K562 (cell line): ENCODE results near the gene PARD3B. TPM values are rescaled to one million over a fixed set of nuclear protein-coding genes. Genes with fewer than 3 reads are reported as not detected.

Experiments used
- ATAC-seq: fragments of 200-7000 bp; cut with Tn5 transposase; 3 replicates; pipeline ENCODE4 v1.9.1; 2020; ENCODE audit warnings: moderate library complexity
- BruUV-seq: library from RNA; stranded (reverse); fragments of 400-500 nt; replicated peaks from 2 replicates; lab custom pipeline; 2021; lab: Mats Ljungman, UMichigan
- CTCF ChIA-PET: fragments of 300-600 bp; formaldehyde crosslinking; extraction: SDS; loops from one replicate; lab custom pipeline; 2021; ENCODE audit warnings: low intra/inter-chr PET ratio; lab: Yijun Ruan, JAX
- POLR2A ChIA-PET: fragments of 300-600, 350-650 bp; sonication (Branson Sonifier 250); formaldehyde crosslinking; extraction: SDS; loops from one replicate; lab custom pipeline; 2021; ENCODE audit warnings: antibody characterized with exemption, inconsistent platforms; lab: Yijun Ruan, JAX
- DNase-seq, 4 experiments: peaks; one replicate each; pipeline versions ENCODE4 v3.0.0 to v3.0.0-alpha.2; 2011 to 2018; ENCODE audit warnings: low spot score in 3 of 4, mixed read lengths in 3 of 4; ENCODE audit errors: extremely low read depth in 1 of 4
- FAIRE-seq: peaks from 2 replicates; lab custom pipeline; 2011; peaks lifted over from hg19 to GRCh38; lab: Jason Lieb, UNC
- H2AFZ ChIP-seq: 2 replicates; pipeline ENCODE4 v1.6.0; 2011; ENCODE audit warnings: low read depth, low read length, control low read depth, inconsistent platforms
- H3K27ac ChIP-seq: fragments of 200-600 bp; 3 replicates; pipeline ENCODE4 v1.8.0; 2011; ENCODE audit warnings: low read depth, mild to moderate bottlenecking, control low read depth, inconsistent platforms, low read length, moderate library complexity, mixed read lengths; ENCODE audit errors: extremely low read depth
- H3K27me3 ChIP-seq, 2 experiments: fragments of 300-600 bp in 1 of 2; 2 replicates in 1 of 2; 3 replicates in 1 of 2; pipeline versions ENCODE4 v1.6.0 to v1.8.0; 2011; ENCODE audit warnings: inconsistent platforms in 2 of 2, low read length in 2 of 2, mild to moderate bottlenecking in 1 of 2, mixed read lengths in 1 of 2, moderate library complexity in 1 of 2; ENCODE audit not compliant: control insufficient read depth in 2 of 2, insufficient read depth in 2 of 2
- H3K36me3 ChIP-seq: fragments of 300-600 bp; 3 replicates; pipeline ENCODE4 v1.8.0; 2011; ENCODE audit warnings: mild to moderate bottlenecking, low read length, inconsistent platforms; ENCODE audit not compliant: control insufficient read depth, insufficient read depth
- H3K4me1 ChIP-seq, 2 experiments: fragments of 200-600 bp in 1 of 2; replicated peaks in 1 of 2; 2 replicates in 1 of 2; 3 replicates in 1 of 2; pipeline versions ENCODE4 v1.5.1 to v1.8.0; 2011; ENCODE audit warnings: inconsistent platforms in 2 of 2, low read length in 2 of 2, mild to moderate bottlenecking in 1 of 2, mixed read lengths in 1 of 2, moderate library complexity in 1 of 2; ENCODE audit not compliant: control insufficient read depth in 2 of 2, insufficient read depth in 2 of 2
- H3K4me2 ChIP-seq: 2 replicates; pipeline ENCODE4 v1.6.1; 2011; ENCODE audit warnings: low read length, control low read depth, inconsistent platforms, mixed read lengths; ENCODE audit not compliant: insufficient read depth
- H3K4me3 ChIP-seq: fragments of 200-600 bp; sonication (generic), shearing (Covaris generic); 2 replicates; pipeline ENCODE4 v1.5.1; 2016; ENCODE audit warnings: control low read depth, inconsistent platforms
- H3K79me2 ChIP-seq: fragments of 200-600 bp; 3 replicates; pipeline ENCODE4 v1.8.0; 2011; ENCODE audit warnings: low read length, inconsistent platforms; ENCODE audit not compliant: control insufficient read depth, insufficient read depth
- H3K9ac ChIP-seq, 2 experiments: 2 replicates each; pipeline versions ENCODE4 v1.6.0 to v1.6.1; 2011; ENCODE audit warnings: low read depth in 2 of 2, low read length in 2 of 2, control low read depth in 1 of 2, inconsistent platforms in 1 of 2, mild to moderate bottlenecking in 1 of 2, mixed read lengths in 1 of 2; ENCODE audit not compliant: insufficient read depth in 1 of 2
- H3K9me1 ChIP-seq: one replicate; pipeline ENCODE4 v1.6.0; 2011; ENCODE audit warnings: inconsistent platforms, mild to moderate bottlenecking, low read length, moderate library complexity; ENCODE audit not compliant: control insufficient read depth, insufficient read depth
- H3K9me3 ChIP-seq: replicated peaks from 2 replicates; pipeline ENCODE4 v1.5.1; 2011; ENCODE audit warnings: low read depth, low read length, inconsistent platforms; ENCODE audit not compliant: control insufficient read depth, insufficient read depth
- H4K20me1 ChIP-seq: replicated peaks from 2 replicates; pipeline ENCODE4 v1.6.1; 2011; ENCODE audit warnings: low read length, inconsistent platforms, mixed read lengths; ENCODE audit not compliant: control insufficient read depth, insufficient read depth
- ATF3 ChIP-seq, 2 experiments: fragments of 450-650 bp in 1 of 2; sonication (generic) in 1 of 2; formaldehyde crosslinking in 1 of 2; IDR thresholded peaks in 1 of 2; conservative IDR thresholded peaks in 1 of 2; 2 replicates each; pipeline versions ENCODE4 v1.6.1 to v1.8.1; 2016 to 2023; ENCODE audit warnings: mild to moderate bottlenecking in 2 of 2, moderate library complexity in 2 of 2, inconsistent platforms in 1 of 2, missing genetic modification reagents in 1 of 2
- BACH1 ChIP-seq: fragments of 200-800 bp; sonication (Bioruptor generic); IDR thresholded peaks from 2 replicates; pipeline ENCODE4 v1.6.1; 2016; ENCODE audit warnings: missing genetic modification characterization, missing compliant biosample characterization
- CAMTA2 ChIP-seq: fragments of 250-450 bp; sonication (Bioruptor Pico); conservative IDR thresholded peaks from 2 replicates; pipeline ENCODE4 v1.5.1; 2022
- HLTF ChIP-seq: fragments of 450-650 bp; IDR thresholded peaks from 2 replicates; pipeline ENCODE4 v1.6.1; 2016
- HNRNPK ChIP-seq: fragments of 200-400 bp; formaldehyde crosslinking; IDR thresholded peaks from one replicate; pipeline ENCODE4 v1.6.1; 2018; ENCODE audit warnings: mild to moderate bottlenecking, low read depth, low read length; ENCODE audit not compliant: poor library complexity, severe bottlenecking
- KAT2B ChIP-seq: IDR thresholded peaks from one replicate; pipeline ENCODE4 v1.6.1; 2012; ENCODE audit warnings: low read depth, mild to moderate bottlenecking, control low read depth, inconsistent platforms, low read length, moderate library complexity
- MCM2 ChIP-seq: fragments of 450-650 bp; IDR thresholded peaks from 2 replicates; pipeline ENCODE4 v1.6.1; 2017; ENCODE audit warnings: low read depth, mild to moderate bottlenecking
- MEF2D ChIP-seq: conservative IDR thresholded peaks from 2 replicates; pipeline ENCODE4 v1.6.1; 2016; ENCODE audit warnings: low read depth, missing genetic modification characterization, missing compliant biosample characterization
- NR2C1 ChIP-seq, 2 experiments: fragments of 450-650 bp; IDR thresholded peaks; 2 replicates each; pipeline ENCODE4 v1.6.1; 2017; ENCODE audit warnings: mild to moderate bottlenecking in 2 of 2, antibody characterized with exemption in 1 of 2, inconsistent platforms in 1 of 2, missing compliant biosample characterization in 1 of 2, missing genetic modification characterization in 1 of 2
- NRF1 ChIP-seq, 2 experiments: fragments of 450-650 bp; IDR thresholded peaks in 1 of 2; conservative IDR thresholded peaks in 1 of 2; 2 replicates each; pipeline ENCODE4 v1.6.1; 2014; ENCODE audit warnings: mild to moderate bottlenecking in 2 of 2
- PURB ChIP-seq: sonication (generic); formaldehyde crosslinking; IDR thresholded peaks from 2 replicates; pipeline ENCODE4 v1.9.0; 2021; ENCODE audit warnings: low read depth, mild to moderate bottlenecking, missing genetic modification reagents
- ZC3H4 ChIP-seq: sonication (generic); formaldehyde crosslinking; IDR thresholded peaks from 2 replicates; pipeline ENCODE4 v1.9.0; 2021; ENCODE audit warnings: missing genetic modification reagents, borderline replicate concordance
- WGBS: fragments of 100-300 bp; shearing (Covaris generic); methylation state at CpG from one replicate; pipeline ENCODE4 v1.1.6; 2016; ENCODE audit warnings: low coverage, mixed read lengths; ENCODE audit not compliant: insufficient coverage; ENCODE audit errors: missing lambda C conversion rate; 5-methylcytosine and 5-hydroxymethylcytosine counted together
- in situ Hi-C: fragments of 300-500 bp; cut with MboI; formaldehyde crosslinking; loops from 4 replicates; pipeline ENCODE4 v1.15.0; 2018; ENCODE audit warnings: inconsistent platforms, mixed read lengths
- intact Hi-C: fragments of 100-400 bp; cut with micrococcal nuclease; formaldehyde crosslinking; loops from 2 replicates; pipeline ENCODE4 v1.14.2; 2022
- polyA plus RNA-seq, 8 experiments: library from polyadenylated mRNA; depleted of rRNA in 4 of 8; stranded (reverse) in 5 of 8; unstranded in 3 of 8; fragments of >200 nt; fragmentation: Nextera tagmentation in 2 of 8; fragmentation: Illumina TruSeq in 1 of 8; extraction: Ambion mirVana in 2 of 8; extraction: Trizol in 1 of 8; gene quantifications; 2 replicates each; pipeline versions ENCODE4 v1.2.1 to v1.2.3, GENCODE V29; 2011 to 2014; ENCODE audit warnings: inconsistent platforms in 1 of 8, missing spikeins in 1 of 8
- total RNA-seq, 7 experiments: library from RNA; depleted of rRNA in 6 of 7; stranded (reverse); fragments of >200 nt in 6 of 7; fragmentation: Illumina TruSeq in 2 of 7; extraction: Trizol in 2 of 7; gene quantifications; 2 replicates each; pipeline versions ENCODE4 v1.2.1 to v1.2.3, GENCODE V29; 2011 to 2021; ENCODE audit warnings: low replicate concordance in 1 of 7

PARD3B gene
- total and polyA plus RNA-seq, 9 of the 15 experiments (the other 6 are each of a cell fraction or from before 2014, with no cell fraction given), result 0.15 to 3.0 (median 1.1) TPM

DNA sequence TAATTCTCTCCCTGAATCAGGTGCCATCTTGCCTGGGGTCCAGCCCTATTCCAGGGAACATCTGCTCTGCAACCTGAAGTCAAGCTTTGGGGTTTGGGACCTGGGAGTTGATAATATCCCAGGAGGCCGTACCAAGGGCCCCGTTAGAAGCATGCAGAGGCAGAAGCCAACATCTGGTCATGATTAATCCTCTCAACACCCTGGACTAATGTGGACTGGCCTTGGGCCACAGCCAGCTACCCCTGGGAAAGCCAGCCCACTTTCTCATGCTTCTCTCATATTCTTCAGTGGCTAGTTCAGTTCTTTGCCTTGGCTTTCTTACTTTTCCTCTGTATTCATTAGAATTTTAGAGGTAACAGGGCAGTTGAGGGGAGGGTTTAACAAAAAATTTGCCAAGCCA, 621.5 kb downstream of the PARD3B start:
- ATAC-seq, result no peak
- no peak for FAIRE-seq
- intact Hi-C loops, result no loop called here

GRCh38 chr2:205169012-205169411, 623.7 kb downstream of the PARD3B start:
- FAIRE-seq (no peak), DNase-seq (no peak), ATAC-seq (no peak)
- WGBS, result 27% methylated on average over 2 of the region's 2 CpGs
- H3K9me1 ChIP-seq, result no peaks in the 10 kb centered on the region
- no peaks in the 10 kb centered on the region for H3K9me3 ChIP-seq
- CTCF ChIA-PET, result no interaction called here
- H3K4me1 ChIP-seq, result no peaks in the 10 kb centered on the region
- H3K27ac ChIP-seq, result no peak overlapping the region
- TF ChIP-seq ZC3H4 (CRISPR knock-in tag) (no peak), HNRNPK (no peak), NRF1 (conservative IDR thresholded peaks at IDR 0.05 in 1 of 2, IDR thresholded peaks at IDR 0.05 in 1 of 2) (no peak), CAMTA2 (CRISPR knock-in tag) (no peak), PURB (no peak), MCM2 (no peak), HLTF (no peak)
- no peak overlapping the region for H3K4me3 ChIP-seq
- no peaks in the 10 kb centered on the region for H3K36me3 ChIP-seq
- no peaks in the 10 kb centered on the region for H3K27me3 ChIP-seq
- intact Hi-C loops, result no loop called here
- no TSS peak for BruUV-seq
- no peaks in the 10 kb centered on the region for H3K79me2 ChIP-seq
- POLR2A ChIA-PET, result interaction anchor here (1.0 kb wide), 1 partner anchor 11 kb away, joined by 3 read pairs; no protein-coding TSS in a partner anchor
- no peaks in the 10 kb centered on the region for H4K20me1 ChIP-seq
- H3K9ac ChIP-seq, result no peak overlapping the region
- no peak overlapping the region for H2AFZ ChIP-seq
- H3K4me2 ChIP-seq, result no peak overlapping the region
- in situ Hi-C loops, result no loop called here

More for the DNA sequence above, 621.5 kb downstream of the PARD3B start:
- CTCF ChIA-PET, result no interaction called here
- H3K27ac ChIP-seq, result no peak overlapping the region
- no peaks in the 10 kb centered on the region for H3K4me1 ChIP-seq
- in situ Hi-C loops, result no loop called here
- POLR2A ChIA-PET, result interaction anchor here (0.9 kb wide), 1 partner anchor 19 kb away, joined by 3 read pairs; no protein-coding TSS in a partner anchor
- no peaks in the 10 kb centered on the region for H3K36me3 ChIP-seq
- no peak overlapping the region for H3K4me3 ChIP-seq
- H4K20me1 ChIP-seq, result no peaks in the 10 kb centered on the region
- H3K79me2 ChIP-seq, result no peaks in the 10 kb centered on the region
- H3K9me1 ChIP-seq, result no peaks in the 10 kb centered on the region
- no TSS peak for BruUV-seq
- no peak overlapping the region for H3K9ac ChIP-seq
- no peaks in the 10 kb centered on the region for H3K9me3 ChIP-seq
- WGBS, result 17% methylated on average over 2 of the region's 2 CpGs
- no peak for TF ChIP-seq NR2C1 (IDR thresholded peaks at IDR 0.05)
- no peak for TF ChIP-seq NR2C1 (tag; IDR thresholded peaks at IDR 0.05)
- TF ChIP-seq MEF2D (tag), result no peak
- TF ChIP-seq BACH1 (tag), result no peak
- no peak for TF ChIP-seq KAT2B
- TF ChIP-seq ATF3 (IDR thresholded peaks at IDR 0.05), result no peak
- no peak for TF ChIP-seq ATF3 (CRISPR knock-in tag; conservative IDR thresholded peaks at IDR 0.05)
- DNase-seq, result no peak
- no peak overlapping the region for H3K4me2 ChIP-seq
- H2AFZ ChIP-seq, result no peak overlapping the region
- no peaks in the 10 kb centered on the region for H3K27me3 ChIP-seq
